B cell (primary cell): Measurements from ENCODE around the gene FHIP1B. TPM values are rescaled to one million over a fixed set of nuclear protein-coding genes. Genes with fewer than 3 reads are reported as not detected.

Source experiments
- ATAC-seq: fragments of 200-7000 bp; cut with Tn5 transposase; one replicate; pipeline ENCODE4 v1.10.0; 2021; ENCODE audit warnings: low read depth, mild to moderate bottlenecking, moderate number of reproducible peaks, moderate library complexity
- CTCF ChIA-PET: fragments of 350-600 bp; sonication (Branson Sonifier 250); formaldehyde crosslinking; loops from one replicate; lab custom pipeline; 2021; ENCODE audit warnings: antibody characterized with exemption, inconsistent platforms; lab: Charles Lee
- POLR2A ChIA-PET: fragments of 350-600 bp; sonication (Branson Sonifier 250); formaldehyde crosslinking; loops from one replicate; lab custom pipeline; 2021; ENCODE audit warnings: antibody characterized with exemption; lab: Charles Lee
- DNase-seq: peaks from one replicate; pipeline ENCODE4 v3.0.0; 2013
- H2AFZ ChIP-seq: 2 replicates; pipeline ENCODE4 v1.6.1; 2012; ENCODE audit warnings: mild to moderate bottlenecking, low read depth, low read length; ENCODE audit not compliant: insufficient read depth, poor library complexity, severe bottlenecking
- H3K27ac ChIP-seq, 2 donors: 1 replicate in 1 of 2; 2 replicates in 1 of 2; pipeline ENCODE4 v1.5.1; 2012 to 2013; ENCODE audit warnings: low read length in 2 of 2, mild to moderate bottlenecking in 2 of 2, moderate library complexity in 1 of 2
- H3K27me3 ChIP-seq, 4 experiments: fragments of 200-600 bp in 1 of 4; sonication (generic) in 1 of 4; replicated peaks in 1 of 4; 1 replicate in 2 of 4; 2 replicates in 2 of 4; pipeline versions ENCODE4 v1.6.1 to v1.7.0; 2013 to 2016; ENCODE audit warnings: low read length in 3 of 4, mild to moderate bottlenecking in 2 of 4, mixed read lengths in 1 of 4, moderate library complexity in 1 of 4; ENCODE audit not compliant: insufficient read depth in 4 of 4, control insufficient read depth in 3 of 4; ENCODE audit errors: control extremely low read depth in 1 of 4
- H3K36me3 ChIP-seq, 2 experiments: replicated peaks in 1 of 2; 1 replicate in 1 of 2; 2 replicates in 1 of 2; pipeline versions ENCODE4 v1.6.1 to v1.7.1; 2013; ENCODE audit warnings: low read length in 1 of 2; ENCODE audit not compliant: insufficient read depth in 2 of 2, control insufficient read depth in 1 of 2; ENCODE audit errors: control extremely low read depth in 1 of 2, extremely low read depth in 1 of 2
- H3K4me1 ChIP-seq, 2 donors: fragments of 200-600 bp in 1 of 2; sonication (generic) in 1 of 2; 1 replicate in 1 of 2; 2 replicates in 1 of 2; pipeline versions ENCODE4 v1.5.1 to v1.6.1; 2013 to 2017; ENCODE audit warnings: low read length in 2 of 2; ENCODE audit not compliant: control insufficient read depth in 2 of 2, insufficient read depth in 2 of 2
- H3K4me2 ChIP-seq: replicated peaks from 2 replicates; pipeline ENCODE3; 2012; ENCODE audit warnings: mild to moderate bottlenecking, low read depth, low read length; ENCODE audit not compliant: poor library complexity, severe bottlenecking
- H3K4me3 ChIP-seq, 5 experiments: fragments of 200-600 bp in 1 of 5; sonication (generic) in 1 of 5; 1 replicate in 3 of 5; 2 replicates in 2 of 5; pipeline versions ENCODE4 v1.5.1 to v1.7.0; 2011 to 2016; ENCODE audit warnings: low read length in 4 of 5, mild to moderate bottlenecking in 4 of 5, low read depth in 2 of 5, control low read depth in 1 of 5, moderate library complexity in 1 of 5; ENCODE audit not compliant: insufficient read depth in 1 of 5; ENCODE audit errors: control extremely low read depth in 1 of 5, extremely low read depth in 1 of 5
- H3K79me2 ChIP-seq: fragments of 200-600 bp; sonication (generic); one replicate; pipeline ENCODE4 v1.6.0; 2016; ENCODE audit warnings: low read length; ENCODE audit not compliant: control insufficient read depth, insufficient read depth
- H3K9ac ChIP-seq: fragments of 200-600 bp; sonication (generic); 2 replicates; pipeline ENCODE4 v1.6.1; 2017; ENCODE audit warnings: mild to moderate bottlenecking, low read length, moderate library complexity
- H3K9me3 ChIP-seq, 3 donors: one replicate each; pipeline versions ENCODE4 v1.6.1 to v1.7.1; 2013; ENCODE audit warnings: low read length in 2 of 3; ENCODE audit not compliant: control insufficient read depth in 2 of 3, insufficient read depth in 1 of 3; ENCODE audit errors: control extremely low read depth in 1 of 3
- H4K20me1 ChIP-seq: 2 replicates; pipeline ENCODE4 v1.6.0; 2012; ENCODE audit warnings: mild to moderate bottlenecking, low read length; ENCODE audit not compliant: insufficient read depth, control insufficient read depth, poor library complexity, severe bottlenecking
- H3K27ac Mint-ChIP-seq: one replicate; pipeline ENCODE4 v1.8.0; 2021; ENCODE audit warnings: mixed read lengths
- H3K27me3 Mint-ChIP-seq: one replicate; pipeline ENCODE4 v1.8.0; 2021; ENCODE audit warnings: mixed read lengths
- H3K4me1 Mint-ChIP-seq: one replicate; pipeline ENCODE4 v1.8.0; 2021; ENCODE audit warnings: mixed read lengths
- H3K4me3 Mint-ChIP-seq: one replicate; pipeline ENCODE4 v1.8.0; 2021; ENCODE audit warnings: mixed read lengths
- H3K9me3 Mint-ChIP-seq: one replicate; pipeline ENCODE4 v1.8.0; 2022; ENCODE audit warnings: mixed read lengths; ENCODE audit not compliant: insufficient read depth
- EZH2 ChIP-seq: IDR thresholded peaks from 2 replicates; pipeline ENCODE4 v1.6.1; 2012; ENCODE audit warnings: borderline replicate concordance, low read depth, mild to moderate bottlenecking, moderate library complexity, low read length; ENCODE audit not compliant: insufficient read depth, poor library complexity, severe bottlenecking
- WGBS: methylation state at CpG from one replicate; pipeline ENCODE4 v1.1.5; 2013; ENCODE audit warnings: missing lambda C conversion rate; ENCODE audit not compliant: insufficient coverage; 5-methylcytosine and 5-hydroxymethylcytosine counted together
- intact Hi-C: fragments of 100-400 bp; cut with micrococcal nuclease; formaldehyde crosslinking; loops from one replicate; pipeline ENCODE4 v1.10.0; 2022
- polyA plus RNA-seq: library from polyadenylated mRNA; depleted of rRNA; stranded (reverse); fragments of >200 nt; gene quantifications from 2 replicates; pipeline ENCODE4 v1.2.3, GENCODE V29; 2012
- total RNA-seq, 2 donors: library from RNA; stranded (reverse); fragments of 120-200 nt in 1 of 2; gene quantifications; 1 replicate in 1 of 2; 2 replicates in 1 of 2; pipeline versions ENCODE4 v1.2.3 to v1.2.4, GENCODE V29; 2013 to 2022
- TF ChIP-seq, protein P1 (sequence below): fragments of 200-600 bp; IDR thresholded peaks from one replicate; pipeline ENCODE4 v1.8.0; 2022; ENCODE audit warnings: antibody characterized with exemption, mild to moderate bottlenecking

FHIP1B gene
- total and polyA plus RNA-seq, 2 donors (not counting 1 experiment from before 2014, with no cell fraction given) = 37.1 to 44.1 TPM

DNA sequence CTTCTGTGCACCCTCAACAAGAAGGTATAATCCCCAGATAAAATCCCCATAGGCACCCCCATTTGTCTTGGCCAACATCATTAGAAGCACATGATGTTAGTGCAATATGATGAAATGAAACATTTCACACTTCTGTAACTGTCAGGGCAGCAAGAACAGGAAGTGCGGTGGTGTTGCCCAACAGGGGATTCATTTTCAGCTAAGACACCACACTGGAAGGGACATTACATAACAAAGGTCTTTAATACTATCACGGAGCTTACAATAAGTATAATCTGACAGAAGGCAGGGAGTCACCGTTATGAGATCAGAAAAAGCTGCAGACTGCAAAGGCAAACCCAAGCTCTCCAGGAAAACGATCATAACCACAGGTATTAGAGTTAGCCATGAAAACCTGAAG lies 33.5 kb downstream of the FHIP1B start:
- Histone ChIP-seq H3K36me3 (no peaks in the 10 kb centered on the region), H4K20me1 (no peaks in the 10 kb centered on the region), H3K27ac (no peak overlapping the region), H3K27me3 (no peaks in the 10 kb centered on the region), H3K4me2 (no peak overlapping the region), H2AFZ (no peak overlapping the region), H3K79me2 (no peaks in the 10 kb centered on the region), H3K4me1 (peaks cover 0 to 3% of the 10 kb centered on the region in 2 donors), H3K4me3 (no peak overlapping the region), H3K9me3 (no peaks in the 10 kb centered on the region), H3K9ac (no peak overlapping the region)
- TF ChIP-seq, protein P1, sequence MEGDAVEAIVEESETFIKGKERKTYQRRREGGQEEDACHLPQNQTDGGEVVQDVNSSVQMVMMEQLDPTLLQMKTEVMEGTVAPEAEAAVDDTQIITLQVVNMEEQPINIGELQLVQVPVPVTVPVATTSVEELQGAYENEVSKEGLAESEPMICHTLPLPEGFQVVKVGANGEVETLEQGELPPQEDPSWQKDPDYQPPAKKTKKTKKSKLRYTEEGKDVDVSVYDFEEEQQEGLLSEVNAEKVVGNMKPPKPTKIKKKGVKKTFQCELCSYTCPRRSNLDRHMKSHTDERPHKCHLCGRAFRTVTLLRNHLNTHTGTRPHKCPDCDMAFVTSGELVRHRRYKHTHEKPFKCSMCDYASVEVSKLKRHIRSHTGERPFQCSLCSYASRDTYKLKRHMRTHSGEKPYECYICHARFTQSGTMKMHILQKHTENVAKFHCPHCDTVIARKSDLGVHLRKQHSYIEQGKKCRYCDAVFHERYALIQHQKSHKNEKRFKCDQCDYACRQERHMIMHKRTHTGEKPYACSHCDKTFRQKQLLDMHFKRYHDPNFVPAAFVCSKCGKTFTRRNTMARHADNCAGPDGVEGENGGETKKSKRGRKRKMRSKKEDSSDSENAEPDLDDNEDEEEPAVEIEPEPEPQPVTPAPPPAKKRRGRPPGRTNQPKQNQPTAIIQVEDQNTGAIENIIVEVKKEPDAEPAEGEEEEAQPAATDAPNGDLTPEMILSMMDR = no peak
- TF ChIP-seq EZH2 = no peak
- no peaks in the 10 kb centered on the region for H3K9me3 Mint-ChIP-seq
- DNase-seq = no peak
- H3K4me1 Mint-ChIP-seq = peaks cover 9% of the 10 kb centered on the region
- H3K27ac Mint-ChIP-seq = no peak overlapping the region
- no peak overlapping the region for H3K4me3 Mint-ChIP-seq
- 92% methylated on average over 2 of the region's 4 CpGs for WGBS
- POLR2A ChIA-PET = no interaction called here
- no peaks in the 10 kb centered on the region for H3K27me3 Mint-ChIP-seq
- intact Hi-C loops = no loop called here
- ATAC-seq = no peak
- CTCF ChIA-PET = no interaction called here

DNA sequence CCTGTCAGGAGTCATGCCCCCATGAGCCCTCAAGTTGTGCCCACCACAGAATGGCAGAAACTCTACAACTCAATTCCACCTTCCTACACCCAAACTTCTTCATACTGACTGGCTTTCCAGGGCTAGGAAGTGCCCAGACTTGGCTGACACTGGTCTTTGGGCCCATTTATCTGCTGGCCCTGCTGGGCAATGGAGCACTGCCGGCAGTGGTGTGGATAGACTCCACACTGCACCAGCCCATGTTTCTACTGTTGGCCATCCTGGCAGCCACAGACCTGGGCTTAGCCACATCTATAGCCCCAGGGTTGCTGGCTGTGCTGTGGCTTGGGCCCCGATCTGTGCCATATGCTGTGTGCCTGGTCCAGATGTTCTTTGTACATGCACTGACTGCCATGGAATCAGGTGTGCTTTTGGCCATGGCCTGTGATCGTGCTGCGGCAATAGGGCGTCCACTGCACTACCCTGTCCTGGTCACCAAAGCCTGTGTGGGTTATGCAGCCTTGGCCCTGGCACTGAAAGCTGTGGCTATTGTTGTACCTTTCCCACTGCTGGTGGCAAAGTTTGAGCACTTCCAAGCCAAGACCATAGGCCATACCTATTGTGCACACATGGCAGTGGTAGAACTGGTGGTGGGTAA lies 35.1 kb downstream of the FHIP1B start, which contains the start of gene OR52W1:
Gene OR52W1, plus strand, starts transcription at position 51 of the 637 bp plus-strand sequence. Its CDS starts 0 bp downstream, at position 51.
- intact Hi-C loops = no loop called here
- H3K4me1 Mint-ChIP-seq = peaks cover 9% of the 10 kb centered on the region
- WGBS = 92% methylated on average over 5 of the region's 5 CpGs

More for the DNA sequence above, 35.1 kb downstream of the FHIP1B start, which contains the start of gene OR52W1:
- Histone ChIP-seq H3K9ac (no peak within 1 kb of the TSS), H3K4me2 (no peak within 1 kb of the TSS), H3K27me3 (no peaks in the 10 kb centered on the region), H3K36me3 (no peaks in the 10 kb centered on the region), H3K4me3 (no peak within 1 kb of the TSS), H3K9me3 (no peaks in the 10 kb centered on the region), H3K27ac (no peak within 1 kb of the TSS), H3K4me1 (peaks cover 0 to 3% of the 10 kb centered on the region in 2 donors), H3K79me2 (no peaks in the 10 kb centered on the region), H2AFZ (no peak within 1 kb of the TSS), H4K20me1 (no peaks in the 10 kb centered on the region)
- H3K27me3 Mint-ChIP-seq = no peaks in the 10 kb centered on the region
- H3K27ac Mint-ChIP-seq = no peak within 1 kb of the TSS
- no peak for TF ChIP-seq EZH2
- TF ChIP-seq, protein P1 = no peak
- CTCF ChIA-PET = no interaction called here
- ATAC-seq (no peak), DNase-seq (no peak)
- H3K9me3 Mint-ChIP-seq = no peaks in the 10 kb centered on the region
- no peak within 1 kb of the TSS for H3K4me3 Mint-ChIP-seq
- POLR2A ChIA-PET = no interaction called here
